PFSK-1 (cell line): ENCODE results near the gene KCNMA1.

Source experiments
- FOXP2 ChIP-seq: optimal IDR thresholded peaks from 2 replicates; pipeline ENCODE3; 2011; ENCODE audit warnings: borderline replicate concordance, control low read depth, inconsistent platforms; ENCODE audit not compliant: insufficient read depth; ENCODE audit errors: extremely low read length, extremely low read depth
- POLR2AphosphoS5 ChIP-seq: IDR thresholded peaks from 2 replicates; pipeline ENCODE4 v1.6.1; 2012; ENCODE audit warnings: low read depth, mild to moderate bottlenecking, control low read depth, low read length, moderate library complexity
- SIN3A ChIP-seq: IDR thresholded peaks from 2 replicates; pipeline ENCODE4 v1.6.1; 2012; ENCODE audit warnings: mild to moderate bottlenecking, low read length, moderate library complexity, borderline replicate concordance; ENCODE audit not compliant: insufficient read depth
- TAF1 ChIP-seq: IDR thresholded peaks from 2 replicates; pipeline ENCODE4 v1.6.1; 2012; ENCODE audit warnings: low read length, control low read depth, borderline replicate concordance; ENCODE audit not compliant: insufficient read depth
- TF ChIP-seq, protein P1 (sequence below), 2 experiments: IDR thresholded peaks; 2 replicates each; pipeline versions ENCODE4 v1.6.1 to v1.8.0; 2011 to 2012; ENCODE audit warnings: low read depth in 2 of 2, low read length in 2 of 2, control low read depth in 1 of 2, inconsistent platforms in 1 of 2, mild to moderate bottlenecking in 1 of 2, moderate library complexity in 1 of 2; ENCODE audit not compliant: insufficient read depth in 1 of 2

KCNMA1 gene

DNA sequence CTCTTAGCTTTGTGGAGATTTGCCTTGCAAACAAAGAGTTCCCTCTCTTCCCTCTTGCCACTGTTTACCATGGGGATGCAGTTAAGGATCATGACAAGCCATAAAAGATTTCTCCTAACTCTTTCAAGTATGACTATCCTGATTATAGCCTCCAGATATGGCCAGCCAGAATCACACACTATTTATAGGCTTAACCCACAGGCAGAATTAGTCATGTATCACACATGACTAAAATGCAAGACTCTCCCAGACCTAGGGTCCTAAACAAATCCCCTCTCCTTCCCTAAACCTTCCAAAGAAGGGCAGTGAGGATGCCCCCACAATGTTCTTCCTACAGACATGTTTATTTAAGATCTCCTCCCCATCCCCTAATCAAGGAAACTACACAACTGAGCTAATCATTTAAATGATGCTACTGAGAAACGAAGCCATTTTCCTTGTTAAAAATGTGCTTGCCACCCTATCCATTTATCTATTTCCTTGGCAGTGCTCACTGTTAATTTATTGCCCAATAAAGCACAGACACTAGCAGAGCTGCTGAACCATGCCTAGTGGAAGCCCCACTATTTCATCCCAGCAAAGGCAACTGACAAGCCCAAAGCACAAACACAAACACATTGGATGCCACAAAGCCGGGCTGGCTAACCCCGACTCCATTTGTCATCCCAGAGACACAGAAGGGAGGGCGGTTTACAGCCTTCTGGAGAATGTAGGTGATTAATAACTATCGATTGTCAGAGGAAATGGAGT lies 363.4 kb downstream of the KCNMA1 start:
- no peak for TF ChIP-seq POLR2AphosphoS5
- TF ChIP-seq, protein P1, sequence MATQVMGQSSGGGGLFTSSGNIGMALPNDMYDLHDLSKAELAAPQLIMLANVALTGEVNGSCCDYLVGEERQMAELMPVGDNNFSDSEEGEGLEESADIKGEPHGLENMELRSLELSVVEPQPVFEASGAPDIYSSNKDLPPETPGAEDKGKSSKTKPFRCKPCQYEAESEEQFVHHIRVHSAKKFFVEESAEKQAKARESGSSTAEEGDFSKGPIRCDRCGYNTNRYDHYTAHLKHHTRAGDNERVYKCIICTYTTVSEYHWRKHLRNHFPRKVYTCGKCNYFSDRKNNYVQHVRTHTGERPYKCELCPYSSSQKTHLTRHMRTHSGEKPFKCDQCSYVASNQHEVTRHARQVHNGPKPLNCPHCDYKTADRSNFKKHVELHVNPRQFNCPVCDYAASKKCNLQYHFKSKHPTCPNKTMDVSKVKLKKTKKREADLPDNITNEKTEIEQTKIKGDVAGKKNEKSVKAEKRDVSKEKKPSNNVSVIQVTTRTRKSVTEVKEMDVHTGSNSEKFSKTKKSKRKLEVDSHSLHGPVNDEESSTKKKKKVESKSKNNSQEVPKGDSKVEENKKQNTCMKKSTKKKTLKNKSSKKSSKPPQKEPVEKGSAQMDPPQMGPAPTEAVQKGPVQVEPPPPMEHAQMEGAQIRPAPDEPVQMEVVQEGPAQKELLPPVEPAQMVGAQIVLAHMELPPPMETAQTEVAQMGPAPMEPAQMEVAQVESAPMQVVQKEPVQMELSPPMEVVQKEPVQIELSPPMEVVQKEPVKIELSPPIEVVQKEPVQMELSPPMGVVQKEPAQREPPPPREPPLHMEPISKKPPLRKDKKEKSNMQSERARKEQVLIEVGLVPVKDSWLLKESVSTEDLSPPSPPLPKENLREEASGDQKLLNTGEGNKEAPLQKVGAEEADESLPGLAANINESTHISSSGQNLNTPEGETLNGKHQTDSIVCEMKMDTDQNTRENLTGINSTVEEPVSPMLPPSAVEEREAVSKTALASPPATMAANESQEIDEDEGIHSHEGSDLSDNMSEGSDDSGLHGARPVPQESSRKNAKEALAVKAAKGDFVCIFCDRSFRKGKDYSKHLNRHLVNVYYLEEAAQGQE (IDR thresholded peaks at IDR 0.05; ENCODE audit: insufficient read depth in 1 of 2, low read depth in 2 of 2, low read length in 2 of 2), result no peak
- TF ChIP-seq FOXP2, result no peak

DNA sequence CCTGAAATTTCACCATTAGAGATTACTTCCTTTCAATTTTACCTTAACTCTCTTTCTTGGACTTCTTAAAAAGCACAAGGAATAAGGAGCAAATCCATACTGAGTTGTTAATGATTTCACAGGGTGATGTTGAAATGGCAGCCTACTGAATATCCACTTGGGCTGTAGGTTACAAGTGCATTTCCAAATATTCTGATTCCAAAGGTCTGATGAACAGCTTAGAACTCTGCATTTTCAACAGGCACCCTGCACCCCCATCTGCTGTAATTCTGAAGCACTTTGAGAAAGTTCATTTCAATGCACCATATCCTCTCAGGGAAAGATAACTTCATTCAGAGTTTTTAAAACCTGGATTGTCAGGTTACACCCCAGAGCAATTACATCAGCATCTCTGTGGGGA lies 368.4 kb downstream of the KCNMA1 start:
- TF ChIP-seq SIN3A (no peak), FOXP2 (no peak), POLR2AphosphoS5 (no peak), TAF1 (no peak)
- TF ChIP-seq, protein P1 (IDR thresholded peaks at IDR 0.05; ENCODE audit: insufficient read depth in 1 of 2, low read depth in 2 of 2, low read length in 2 of 2), result no peak

DNA sequence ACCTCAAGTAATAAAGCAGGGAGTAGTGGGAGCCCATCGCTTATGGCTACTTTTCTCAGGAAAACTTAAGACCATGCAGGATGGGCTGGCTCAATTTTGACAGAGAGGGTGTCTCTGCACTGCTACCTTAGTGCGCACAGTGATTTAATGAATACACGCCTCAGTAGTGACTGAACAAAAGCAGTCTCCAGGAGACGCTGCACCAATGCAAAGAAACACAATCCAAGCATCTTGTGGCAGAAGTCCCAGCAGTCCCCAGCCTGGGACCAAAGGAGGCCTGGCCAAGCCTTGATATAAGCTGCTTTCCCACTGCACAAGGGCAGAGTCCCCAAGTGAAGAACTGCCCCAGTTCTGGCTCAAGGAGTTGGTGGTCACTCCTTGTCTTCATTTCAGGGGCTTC lies 368.9 kb downstream of the KCNMA1 start:
- TF ChIP-seq TAF1 (no peak), SIN3A (no peak), FOXP2 (no peak), POLR2AphosphoS5 (no peak)
- TF ChIP-seq, protein P1 (IDR thresholded peaks at IDR 0.05; ENCODE audit: insufficient read depth in 1 of 2, low read depth in 2 of 2, low read length in 2 of 2), result no peak

DNA sequence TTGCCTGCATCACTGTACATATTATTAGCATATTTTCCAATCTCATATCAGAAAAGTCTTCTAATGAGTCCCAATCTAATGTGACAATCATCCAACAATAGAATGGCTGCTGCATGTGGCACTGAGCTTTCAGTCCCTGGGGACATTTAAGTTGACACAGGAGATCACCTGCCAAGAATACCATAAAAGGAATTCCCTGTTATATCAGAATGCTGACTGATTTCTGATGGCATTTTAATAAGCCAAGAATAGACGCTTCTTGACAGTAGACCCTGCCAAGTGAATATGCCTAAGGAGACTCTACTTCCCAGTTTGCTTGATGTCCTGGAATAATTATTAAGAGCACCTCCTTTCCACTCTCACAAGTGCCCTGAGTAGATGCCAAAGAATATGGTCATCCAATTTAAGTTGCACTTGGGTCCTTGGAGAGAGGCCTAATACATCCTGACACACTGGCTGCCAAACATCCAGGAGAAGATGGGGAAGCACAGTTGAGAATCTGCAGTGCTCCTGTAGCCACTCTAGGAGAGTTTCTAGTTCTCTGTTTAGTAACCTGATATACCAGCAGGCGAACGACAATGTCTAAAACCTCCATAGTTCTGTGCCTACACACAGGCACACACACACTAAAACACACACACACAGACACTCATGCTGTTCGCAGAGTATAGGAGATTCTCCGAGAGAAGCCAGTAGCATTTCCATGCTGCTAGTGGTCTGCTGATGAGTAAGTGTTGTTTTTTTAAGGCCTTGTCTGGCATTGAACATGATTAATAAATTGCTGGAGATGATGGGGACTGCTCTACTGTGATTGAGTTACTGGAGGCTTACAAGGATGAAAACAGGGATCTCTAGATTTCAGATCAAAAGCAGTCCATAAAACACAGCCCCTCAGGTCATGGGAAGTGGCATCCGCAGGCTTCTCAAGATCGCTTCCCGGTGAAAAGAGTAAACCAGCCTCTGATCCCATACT lies 369.6 kb downstream of the KCNMA1 start:
- TF ChIP-seq FOXP2 (no peak), SIN3A (no peak), TAF1 (no peak), POLR2AphosphoS5 (no peak)
- TF ChIP-seq, protein P1 (IDR thresholded peaks at IDR 0.05; ENCODE audit: insufficient read depth in 1 of 2, low read depth in 2 of 2, low read length in 2 of 2), result no peak
